Activated CD4-positive, alpha-beta T cell treated with anti-CD3 and anti-CD28 coated beads for 24 hours (primary cell): ENCODE data around the gene FRG2B.
"Not testable (repeated sequence)": the region's sequence is repeated elsewhere in the genome, so short reads cannot be mapped to it uniquely, and the experiment has no call there.

Experiments
- DNase-seq, 2 donors: peaks; one replicate each; pipeline ENCODE4 v3.0.0-alpha.2; 2020; ENCODE audit warnings: low read depth in 2 of 2

Gene FRG2B

GRCh38 chr10:133626695-133627094, at the start of gene FRG2B:
Gene FRG2B, minus strand, starts transcription at chr10:133626795. Its CDS starts 53 bp downstream, at chr10:133626742.
- DNase-seq: not testable (repeated sequence)

GRCh38 chr10:133667446-133667845, 40.9 kb upstream of the FRG2B start:
- not testable (repeated sequence) for DNase-seq

GRCh38 chr10:133663544-133664160, 37.1 kb upstream of the FRG2B start:
- DNase-seq: not testable (repeated sequence)

- DNase-seq: not testable (repeated sequence)
These were observed 34.5 kb upstream of the FRG2B start for GRCh38 chr10:133661122-133661521.

GRCh38 chr10:133660516-133660915, 33.9 kb upstream of the FRG2B start:
- not testable (repeated sequence) for DNase-seq

GRCh38 chr10:133657276-133657675, 30.7 kb upstream of the FRG2B start:
- not testable (repeated sequence) for DNase-seq

GRCh38 chr10:133648872-133649455, 22.4 kb upstream of the FRG2B start:
- DNase-seq: not testable (repeated sequence)

GRCh38 chr10:133647075-133647748, 20.6 kb upstream of the FRG2B start:
- DNase-seq: not testable (repeated sequence)

- not testable (repeated sequence) for DNase-seq
These were observed 11.2 kb upstream of the FRG2B start for GRCh38 chr10:133637846-133638235.

GRCh38 chr10:133637202-133637845, 10.7 kb upstream of the FRG2B start:
- DNase-seq: not testable (repeated sequence)

GRCh38 chr10:133630723-133631249, 4.2 kb upstream of the FRG2B start:
- not testable (repeated sequence) for DNase-seq

GRCh38 chr10:133622544-133622943, 4.1 kb downstream of the FRG2B start:
- DNase-seq: not testable (repeated sequence)

- no peak for DNase-seq
These were observed 7.7 kb downstream of the FRG2B start for GRCh38 chr10:133618851-133619250.

GRCh38 chr10:133617196-133617595, 9.4 kb downstream of the FRG2B start:
- DNase-seq: no peak

GRCh38 chr10:133616371-133617130, 10.0 kb downstream of the FRG2B start:
- DNase-seq: no peak

- no peak for DNase-seq
These were observed 11.6 kb downstream of the FRG2B start for GRCh38 chr10:133614830-133615580.

- DNase-seq: no peak
These were observed 12.9 kb downstream of the FRG2B start for GRCh38 chr10:133613699-133614098.

- DNase-seq: no peak
These were observed 15.5 kb downstream of the FRG2B start for GRCh38 chr10:133611079-133611478.

GRCh38 chr10:133608855-133609254, 17.7 kb downstream of the FRG2B start:
- DNase-seq: no peak

GRCh38 chr10:133603434-133603833, 23.2 kb downstream of the FRG2B start:
- DNase-seq: not testable (repeated sequence)

- DNase-seq: no peak
These were observed 25.9 kb downstream of the FRG2B start for GRCh38 chr10:133600657-133601056.
